ENCODE results near the gene RYR2.

Gene RYR2

GRCh38 chr1:237672748-237673147 is 630.8 kb downstream of the RYR2 start:
- no peak for TF ChIP-seq CTCF (IDR thresholded peaks at IDR 0.05; ENCODE audit: low read length, missing control alignments)
- no peak for DNase-seq (ENCODE audit: low read depth)
- no peak overlapping the region for H3K4me3 ChIP-seq (replicated peaks; ENCODE audit: low read depth, low read length)

- no peak for DNase-seq (ENCODE audit: low read depth)
- H3K4me3 ChIP-seq (replicated peaks; ENCODE audit: low read depth, low read length) = no peak overlapping the region
- TF ChIP-seq CTCF (IDR thresholded peaks at IDR 0.05; ENCODE audit: low read length, missing control alignments) = no peak
Observed at GRCh38 chr1:237673631-237674030, 631.6 kb downstream of the RYR2 start.

- no peak overlapping the region for H3K4me3 ChIP-seq (replicated peaks; ENCODE audit: low read depth, low read length)
- peak; percentile 13 for TF ChIP-seq CTCF (IDR thresholded peaks at IDR 0.05; ENCODE audit: low read length, missing control alignments)
- peak; percentile 57 for DNase-seq (ENCODE audit: low read depth)
Observed at GRCh38 chr1:237677979-237678378, 636.0 kb downstream of the RYR2 start.

GRCh38 chr1:237679687-237680086 is 637.7 kb downstream of the RYR2 start:
- no peak for DNase-seq (ENCODE audit: low read depth)
- no peak for TF ChIP-seq CTCF (IDR thresholded peaks at IDR 0.05; ENCODE audit: low read length, missing control alignments)
- H3K4me3 ChIP-seq (replicated peaks; ENCODE audit: low read depth, low read length) = no peak overlapping the region

GRCh38 chr1:237681210-237681609 is 639.2 kb downstream of the RYR2 start:
- no peak for TF ChIP-seq CTCF (IDR thresholded peaks at IDR 0.05; ENCODE audit: low read length, missing control alignments)
- DNase-seq (ENCODE audit: low read depth) = no peak
- no peak overlapping the region for H3K4me3 ChIP-seq (replicated peaks; ENCODE audit: low read depth, low read length)

GRCh38 chr1:237684236-237684635 is 642.3 kb downstream of the RYR2 start:
- H3K4me3 ChIP-seq (replicated peaks; ENCODE audit: low read depth, low read length) = no peak overlapping the region
- DNase-seq (ENCODE audit: low read depth) = peak; percentile 8
- TF ChIP-seq CTCF (IDR thresholded peaks at IDR 0.05; ENCODE audit: low read length, missing control alignments) = no peak

- no peak overlapping the region for H3K4me3 ChIP-seq (replicated peaks; ENCODE audit: low read depth, low read length)
- TF ChIP-seq CTCF (IDR thresholded peaks at IDR 0.05; ENCODE audit: low read length, missing control alignments) = no peak
- DNase-seq (ENCODE audit: low read depth) = no peak
Observed at GRCh38 chr1:237685551-237685950, 643.6 kb downstream of the RYR2 start.
